K562 (cell line): ENCODE measurements around the gene TMEM207. TPM values are rescaled to one million over a fixed set of nuclear protein-coding genes. Genes with fewer than 3 reads are reported as not detected.

Experiments used
- ATAC-seq: fragments of 200-7000 bp; cut with Tn5 transposase; 3 replicates; pipeline ENCODE4 v1.9.1; 2020; ENCODE audit warnings: moderate library complexity
- BruUV-seq: library from RNA; stranded (reverse); fragments of 400-500 nt; replicated peaks from 2 replicates; lab custom pipeline; 2021; lab: Mats Ljungman, UMichigan
- CTCF ChIA-PET: fragments of 300-600 bp; formaldehyde crosslinking; extraction: SDS; loops from one replicate; lab custom pipeline; 2021; ENCODE audit warnings: low intra/inter-chr PET ratio; lab: Yijun Ruan, JAX
- POLR2A ChIA-PET: fragments of 300-600, 350-650 bp; sonication (Branson Sonifier 250); formaldehyde crosslinking; extraction: SDS; loops from one replicate; lab custom pipeline; 2021; ENCODE audit warnings: antibody characterized with exemption, inconsistent platforms; lab: Yijun Ruan, JAX
- DNase-seq, 4 experiments: peaks; one replicate each; pipeline versions ENCODE4 v3.0.0 to v3.0.0-alpha.2; 2011 to 2018; ENCODE audit warnings: low spot score in 3 of 4, mixed read lengths in 3 of 4; ENCODE audit errors: extremely low read depth in 1 of 4
- FAIRE-seq: peaks from 2 replicates; lab custom pipeline; 2011; peaks lifted over from hg19 to GRCh38; lab: Jason Lieb, UNC
- H2AFZ ChIP-seq: 2 replicates; pipeline ENCODE4 v1.6.0; 2011; ENCODE audit warnings: low read depth, low read length, control low read depth, inconsistent platforms
- H3K27ac ChIP-seq: fragments of 200-600 bp; 3 replicates; pipeline ENCODE4 v1.8.0; 2011; ENCODE audit warnings: low read depth, mild to moderate bottlenecking, control low read depth, inconsistent platforms, low read length, moderate library complexity, mixed read lengths; ENCODE audit errors: extremely low read depth
- H3K27me3 ChIP-seq, 2 experiments: fragments of 300-600 bp in 1 of 2; 2 replicates in 1 of 2; 3 replicates in 1 of 2; pipeline versions ENCODE4 v1.6.0 to v1.8.0; 2011; ENCODE audit warnings: inconsistent platforms in 2 of 2, low read length in 2 of 2, mild to moderate bottlenecking in 1 of 2, mixed read lengths in 1 of 2, moderate library complexity in 1 of 2; ENCODE audit not compliant: control insufficient read depth in 2 of 2, insufficient read depth in 2 of 2
- H3K36me3 ChIP-seq: fragments of 300-600 bp; 3 replicates; pipeline ENCODE4 v1.8.0; 2011; ENCODE audit warnings: mild to moderate bottlenecking, low read length, inconsistent platforms; ENCODE audit not compliant: control insufficient read depth, insufficient read depth
- H3K4me1 ChIP-seq, 2 experiments: fragments of 200-600 bp in 1 of 2; replicated peaks in 1 of 2; 2 replicates in 1 of 2; 3 replicates in 1 of 2; pipeline versions ENCODE4 v1.5.1 to v1.8.0; 2011; ENCODE audit warnings: inconsistent platforms in 2 of 2, low read length in 2 of 2, mild to moderate bottlenecking in 1 of 2, mixed read lengths in 1 of 2, moderate library complexity in 1 of 2; ENCODE audit not compliant: control insufficient read depth in 2 of 2, insufficient read depth in 2 of 2
- H3K4me2 ChIP-seq: 2 replicates; pipeline ENCODE4 v1.6.1; 2011; ENCODE audit warnings: low read length, control low read depth, inconsistent platforms, mixed read lengths; ENCODE audit not compliant: insufficient read depth
- H3K4me3 ChIP-seq: fragments of 200-600 bp; sonication (generic), shearing (Covaris generic); 2 replicates; pipeline ENCODE4 v1.5.1; 2016; ENCODE audit warnings: control low read depth, inconsistent platforms
- H3K79me2 ChIP-seq: fragments of 200-600 bp; 3 replicates; pipeline ENCODE4 v1.8.0; 2011; ENCODE audit warnings: low read length, inconsistent platforms; ENCODE audit not compliant: control insufficient read depth, insufficient read depth
- H3K9ac ChIP-seq, 2 experiments: 2 replicates each; pipeline versions ENCODE4 v1.6.0 to v1.6.1; 2011; ENCODE audit warnings: low read depth in 2 of 2, low read length in 2 of 2, control low read depth in 1 of 2, inconsistent platforms in 1 of 2, mild to moderate bottlenecking in 1 of 2, mixed read lengths in 1 of 2; ENCODE audit not compliant: insufficient read depth in 1 of 2
- H3K9me1 ChIP-seq: one replicate; pipeline ENCODE4 v1.6.0; 2011; ENCODE audit warnings: inconsistent platforms, mild to moderate bottlenecking, low read length, moderate library complexity; ENCODE audit not compliant: control insufficient read depth, insufficient read depth
- H3K9me3 ChIP-seq: replicated peaks from 2 replicates; pipeline ENCODE4 v1.5.1; 2011; ENCODE audit warnings: low read depth, low read length, inconsistent platforms; ENCODE audit not compliant: control insufficient read depth, insufficient read depth
- H4K20me1 ChIP-seq: replicated peaks from 2 replicates; pipeline ENCODE4 v1.6.1; 2011; ENCODE audit warnings: low read length, inconsistent platforms, mixed read lengths; ENCODE audit not compliant: control insufficient read depth, insufficient read depth
- BCOR ChIP-seq: fragments of 450-650 bp; IDR thresholded peaks from 2 replicates; pipeline ENCODE4 v1.6.1; 2016
- HES1 ChIP-seq: fragments of 450-650 bp; IDR thresholded peaks from 2 replicates; pipeline ENCODE4 v1.6.1; 2016; ENCODE audit warnings: low read depth, mild to moderate bottlenecking, moderate library complexity
- HMGXB4 ChIP-seq: sonication (generic); formaldehyde crosslinking; IDR thresholded peaks from 2 replicates; pipeline ENCODE4 v1.8.1; 2023; ENCODE audit warnings: mild to moderate bottlenecking, missing genetic modification reagents
- KDM1A ChIP-seq, 2 experiments: fragments of 450-650 bp; IDR thresholded peaks; 2 replicates each; pipeline ENCODE4 v1.6.1; 2016; ENCODE audit warnings: mild to moderate bottlenecking in 2 of 2
- MAFK ChIP-seq: IDR thresholded peaks from 2 replicates; pipeline ENCODE4 v1.6.1; 2011; ENCODE audit warnings: low read length, improper control_type of control experiment
- MNT ChIP-seq, 2 experiments: fragments of 450-650 bp; conservative IDR thresholded peaks; 2 replicates each; pipeline ENCODE4 v1.6.1; 2017; ENCODE audit warnings: mild to moderate bottlenecking in 2 of 2, moderate library complexity in 2 of 2
- TAF15 ChIP-seq: fragments of 200-400 bp; formaldehyde crosslinking; IDR thresholded peaks from 2 replicates; pipeline ENCODE4 v1.6.1; 2017; ENCODE audit warnings: mild to moderate bottlenecking, low read depth, low read length, moderate library complexity
- ZKSCAN3 ChIP-seq: fragments of 250-450 bp; sonication (Bioruptor Pico); IDR thresholded peaks from 2 replicates; pipeline ENCODE4 v1.4.0; 2020
- ZNF263 ChIP-seq: sonication (generic); formaldehyde crosslinking; IDR thresholded peaks from 2 replicates; pipeline ENCODE4 v1.8.0; 2022; ENCODE audit warnings: mild to moderate bottlenecking, missing genetic modification reagents, borderline replicate concordance
- ZNF695 ChIP-seq: fragments of 450-650 bp; formaldehyde crosslinking; IDR thresholded peaks from 2 replicates; pipeline ENCODE4 v1.4.0; 2020; ENCODE audit warnings: mild to moderate bottlenecking, moderate library complexity
- WGBS: fragments of 100-300 bp; shearing (Covaris generic); methylation state at CpG from one replicate; pipeline ENCODE4 v1.1.6; 2016; ENCODE audit warnings: low coverage, mixed read lengths; ENCODE audit not compliant: insufficient coverage; ENCODE audit errors: missing lambda C conversion rate; 5-methylcytosine and 5-hydroxymethylcytosine counted together
- in situ Hi-C: fragments of 300-500 bp; cut with MboI; formaldehyde crosslinking; loops from 4 replicates; pipeline ENCODE4 v1.15.0; 2018; ENCODE audit warnings: inconsistent platforms, mixed read lengths
- intact Hi-C: fragments of 100-400 bp; cut with micrococcal nuclease; formaldehyde crosslinking; loops from 2 replicates; pipeline ENCODE4 v1.14.2; 2022
- polyA plus RNA-seq, 8 experiments: library from polyadenylated mRNA; depleted of rRNA in 4 of 8; stranded (reverse) in 5 of 8; unstranded in 3 of 8; fragments of >200 nt; fragmentation: Nextera tagmentation in 2 of 8; fragmentation: Illumina TruSeq in 1 of 8; extraction: Ambion mirVana in 2 of 8; extraction: Trizol in 1 of 8; gene quantifications; 2 replicates each; pipeline versions ENCODE4 v1.2.1 to v1.2.3, GENCODE V29; 2011 to 2014; ENCODE audit warnings: inconsistent platforms in 1 of 8, missing spikeins in 1 of 8
- total RNA-seq, 7 experiments: library from RNA; depleted of rRNA in 6 of 7; stranded (reverse); fragments of >200 nt in 6 of 7; fragmentation: Illumina TruSeq in 2 of 7; extraction: Trizol in 2 of 7; gene quantifications; 2 replicates each; pipeline versions ENCODE4 v1.2.1 to v1.2.3, GENCODE V29; 2011 to 2021; ENCODE audit warnings: low replicate concordance in 1 of 7
- TF ChIP-seq, protein P1 (sequence below): fragments of 250-450 bp; sonication (Bioruptor Pico); IDR thresholded peaks from 2 replicates; pipeline ENCODE4 v1.5.0; 2020; ENCODE audit warnings: mild to moderate bottlenecking, borderline replicate concordance
- TF ChIP-seq, protein P2 (sequence below): fragments of 250-450 bp; sonication (Bioruptor Pico); IDR thresholded peaks from 2 replicates; pipeline ENCODE4 v1.8.0; 2022; ENCODE audit warnings: inconsistent platforms

Gene TMEM207
- total and polyA plus RNA-seq, 9 of the 15 experiments (the other 6 are each of a cell fraction or from before 2014, with no cell fraction given), result 0.04 to 0.10 (median 0.04) TPM; not detected in 4

DNA sequence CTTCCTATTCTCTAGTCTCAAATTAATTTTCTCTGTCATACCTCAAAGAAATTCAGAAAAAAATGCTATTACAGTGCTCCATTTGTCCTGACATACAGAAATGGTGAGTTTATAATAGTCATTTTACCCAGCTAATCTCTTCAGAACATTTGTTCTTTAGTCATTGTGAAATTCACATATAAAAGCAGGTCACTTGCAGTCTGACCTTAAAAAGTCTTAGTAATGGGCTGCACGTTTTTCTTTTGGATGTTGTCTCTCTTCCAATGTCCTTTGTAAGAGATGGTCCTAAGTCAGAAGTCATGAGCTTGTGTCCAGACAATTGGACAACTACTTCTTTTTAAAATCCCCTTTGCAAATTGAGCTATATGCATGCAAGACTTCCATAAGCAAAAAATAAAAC is 47.2 kb upstream of the TMEM207 start:
- ChIA-PET CTCF (no interaction called here), POLR2A (no interaction called here)
- no peaks in the 10 kb centered on the region for H3K27me3 ChIP-seq
- no peak overlapping the region for H2AFZ ChIP-seq
- no peak overlapping the region for H3K27ac ChIP-seq
- no peak overlapping the region for H3K4me3 ChIP-seq
- H3K9ac ChIP-seq, result no peak overlapping the region
- no peak for DNase-seq
- H3K4me1 ChIP-seq, result no peaks in the 10 kb centered on the region
- intact Hi-C loops (no loop called here), in situ Hi-C loops (no loop called here)
- no peaks in the 10 kb centered on the region for H3K9me1 ChIP-seq
- WGBS, result 0% methylated on average over 1 of the region's 1 CpG
- H3K9me3 ChIP-seq, result 0 out of 2 replicates have a peak, but pooled peaks cover 2% of the 10 kb centered on the region
- no peak for ATAC-seq
- no peaks in the 10 kb centered on the region for H3K79me2 ChIP-seq
- no peak overlapping the region for H3K4me2 ChIP-seq
- no TSS peak for BruUV-seq
- no peaks in the 10 kb centered on the region for H4K20me1 ChIP-seq
- H3K36me3 ChIP-seq, result no peaks in the 10 kb centered on the region
- no peak for FAIRE-seq
- TF ChIP-seq BCOR, result no peak
- TF ChIP-seq, protein P1, sequence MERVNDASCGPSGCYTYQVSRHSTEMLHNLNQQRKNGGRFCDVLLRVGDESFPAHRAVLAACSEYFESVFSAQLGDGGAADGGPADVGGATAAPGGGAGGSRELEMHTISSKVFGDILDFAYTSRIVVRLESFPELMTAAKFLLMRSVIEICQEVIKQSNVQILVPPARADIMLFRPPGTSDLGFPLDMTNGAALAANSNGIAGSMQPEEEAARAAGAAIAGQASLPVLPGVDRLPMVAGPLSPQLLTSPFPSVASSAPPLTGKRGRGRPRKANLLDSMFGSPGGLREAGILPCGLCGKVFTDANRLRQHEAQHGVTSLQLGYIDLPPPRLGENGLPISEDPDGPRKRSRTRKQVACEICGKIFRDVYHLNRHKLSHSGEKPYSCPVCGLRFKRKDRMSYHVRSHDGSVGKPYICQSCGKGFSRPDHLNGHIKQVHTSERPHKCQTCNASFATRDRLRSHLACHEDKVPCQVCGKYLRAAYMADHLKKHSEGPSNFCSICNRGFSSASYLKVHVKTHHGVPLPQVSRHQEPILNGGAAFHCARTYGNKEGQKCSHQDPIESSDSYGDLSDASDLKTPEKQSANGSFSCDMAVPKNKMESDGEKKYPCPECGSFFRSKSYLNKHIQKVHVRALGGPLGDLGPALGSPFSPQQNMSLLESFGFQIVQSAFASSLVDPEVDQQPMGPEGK, result no peak
- TF ChIP-seq ZNF263 (CRISPR knock-in tag), result no peak
- no peak for TF ChIP-seq MNT (conservative IDR thresholded peaks at IDR 0.05)
- no peak for TF ChIP-seq ZNF695 (CRISPR knock-in tag)
- TF ChIP-seq TAF15, result no peak
- TF ChIP-seq HES1, result no peak
- TF ChIP-seq MAFK, result no peak
- TF ChIP-seq KDM1A (IDR thresholded peaks at IDR 0.05), result no peak
- TF ChIP-seq ZKSCAN3, result no peak
- TF ChIP-seq HMGXB4, result no peak
- TF ChIP-seq, protein P2, sequence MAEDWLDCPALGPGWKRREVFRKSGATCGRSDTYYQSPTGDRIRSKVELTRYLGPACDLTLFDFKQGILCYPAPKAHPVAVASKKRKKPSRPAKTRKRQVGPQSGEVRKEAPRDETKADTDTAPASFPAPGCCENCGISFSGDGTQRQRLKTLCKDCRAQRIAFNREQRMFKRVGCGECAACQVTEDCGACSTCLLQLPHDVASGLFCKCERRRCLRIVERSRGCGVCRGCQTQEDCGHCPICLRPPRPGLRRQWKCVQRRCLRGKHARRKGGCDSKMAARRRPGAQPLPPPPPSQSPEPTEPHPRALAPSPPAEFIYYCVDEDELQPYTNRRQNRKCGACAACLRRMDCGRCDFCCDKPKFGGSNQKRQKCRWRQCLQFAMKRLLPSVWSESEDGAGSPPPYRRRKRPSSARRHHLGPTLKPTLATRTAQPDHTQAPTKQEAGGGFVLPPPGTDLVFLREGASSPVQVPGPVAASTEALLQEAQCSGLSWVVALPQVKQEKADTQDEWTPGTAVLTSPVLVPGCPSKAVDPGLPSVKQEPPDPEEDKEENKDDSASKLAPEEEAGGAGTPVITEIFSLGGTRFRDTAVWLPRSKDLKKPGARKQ (CRISPR knock-in tag), result no peak
